SK-N-MC (cell line): ENCODE measurements around the gene SLFN13.

Experiments
- EZH2 ChIP-seq: fragments of 200-600 bp; sonication (generic); IDR thresholded peaks from one replicate; pipeline ENCODE4 v1.6.1; 2017; ENCODE audit warnings: antibody characterized with exemption
- FOXP2 ChIP-seq: optimal IDR thresholded peaks from 2 replicates; pipeline ENCODE3; 2011; ENCODE audit warnings: mild to moderate bottlenecking, moderate library complexity; ENCODE audit not compliant: insufficient read depth; ENCODE audit errors: extremely low read length, control extremely low read depth
- POLR2AphosphoS5 ChIP-seq: IDR thresholded peaks from 2 replicates; pipeline ENCODE4 v1.6.1; 2012; ENCODE audit warnings: mild to moderate bottlenecking, low read depth, low read length, borderline replicate concordance

DNA sequence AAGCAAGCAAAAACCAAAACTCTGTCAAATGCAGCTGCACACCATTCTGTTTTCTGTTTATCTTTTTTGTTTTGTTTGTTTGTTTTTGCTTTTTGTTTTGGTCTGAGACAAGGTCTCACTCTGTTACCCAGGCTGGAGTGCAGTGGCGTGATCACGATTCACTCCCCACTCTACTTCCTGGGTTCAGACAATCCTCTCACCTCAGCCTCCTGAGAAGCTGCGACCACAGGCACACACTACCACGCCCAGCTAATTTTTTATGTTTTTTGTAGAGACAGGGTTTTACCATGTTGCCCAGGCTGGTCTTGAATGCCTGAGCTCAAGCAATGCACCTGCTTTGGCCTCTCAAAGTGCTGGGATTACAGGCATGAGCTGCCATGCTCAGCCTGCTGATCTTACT is 19.3 kb upstream of the SLFN13 start:
- TF ChIP-seq POLR2AphosphoS5 (no peak), EZH2 (no peak), FOXP2 (no peak)
